ENCODE data around the gene MCTP2.

GRCh38 chr15:94282269-94283250 lies 51.2 kb downstream of the MCTP2 start:
- TF ChIP-seq CTCF (IDR thresholded peaks at IDR 0.05) (no peak), ZFX (IDR thresholded peaks at IDR 0.05; ENCODE audit: borderline replicate concordance) (no peak)
